NCI-H2029 (cell line): ENCODE data around the gene RFNG.

Experiments
- DNase-seq: peaks from one replicate; lab custom pipeline; 2025; lab: John Stamatoyannopoulos, UW

The RFNG gene

GRCh38 chr17:82058230-82058854, 6.7 kb upstream of the RFNG start:
- DNase-seq = no peak

- DNase-seq = no peak
Observed at GRCh38 chr17:82056729-82057621, 5.4 kb upstream of the RFNG start.

DNA sequence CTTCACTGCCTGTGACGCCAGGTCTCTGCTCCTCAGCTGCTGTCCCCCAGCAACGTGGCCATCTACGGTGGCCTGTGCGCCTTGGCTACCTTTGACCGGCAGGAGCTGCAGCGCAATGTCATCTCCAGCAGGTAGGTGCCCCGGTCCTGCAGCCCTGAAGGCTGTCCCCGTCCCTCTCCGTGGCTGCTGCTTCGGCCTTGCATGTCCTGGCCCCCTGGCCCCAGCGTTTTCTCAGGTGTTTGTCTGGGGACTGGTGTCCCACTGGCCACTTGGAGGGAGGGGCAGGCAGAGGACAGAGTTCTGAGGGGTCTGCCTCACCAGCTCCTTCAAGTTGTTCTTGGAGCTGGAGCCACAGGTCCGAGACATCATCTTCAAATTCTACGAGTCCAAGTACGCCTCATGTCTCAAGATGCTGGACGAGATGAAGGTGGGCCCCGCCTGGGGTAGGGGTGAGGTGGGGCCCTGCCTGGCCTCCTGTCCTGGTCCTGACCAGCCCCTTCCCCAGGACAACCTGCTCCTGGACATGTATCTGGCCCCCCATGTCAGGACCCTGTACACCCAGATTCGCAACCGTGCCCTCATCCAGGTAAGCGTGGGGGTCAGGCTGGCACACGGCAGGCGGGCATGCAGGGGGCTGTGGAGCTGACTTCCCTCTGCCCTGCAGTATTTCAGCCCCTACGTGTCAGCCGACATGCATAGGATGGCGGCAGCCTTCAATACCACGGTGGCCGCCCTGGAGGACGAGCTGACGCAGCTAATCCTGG, 4.5 kb upstream of the RFNG start:
- DNase-seq = no peak

DNA sequence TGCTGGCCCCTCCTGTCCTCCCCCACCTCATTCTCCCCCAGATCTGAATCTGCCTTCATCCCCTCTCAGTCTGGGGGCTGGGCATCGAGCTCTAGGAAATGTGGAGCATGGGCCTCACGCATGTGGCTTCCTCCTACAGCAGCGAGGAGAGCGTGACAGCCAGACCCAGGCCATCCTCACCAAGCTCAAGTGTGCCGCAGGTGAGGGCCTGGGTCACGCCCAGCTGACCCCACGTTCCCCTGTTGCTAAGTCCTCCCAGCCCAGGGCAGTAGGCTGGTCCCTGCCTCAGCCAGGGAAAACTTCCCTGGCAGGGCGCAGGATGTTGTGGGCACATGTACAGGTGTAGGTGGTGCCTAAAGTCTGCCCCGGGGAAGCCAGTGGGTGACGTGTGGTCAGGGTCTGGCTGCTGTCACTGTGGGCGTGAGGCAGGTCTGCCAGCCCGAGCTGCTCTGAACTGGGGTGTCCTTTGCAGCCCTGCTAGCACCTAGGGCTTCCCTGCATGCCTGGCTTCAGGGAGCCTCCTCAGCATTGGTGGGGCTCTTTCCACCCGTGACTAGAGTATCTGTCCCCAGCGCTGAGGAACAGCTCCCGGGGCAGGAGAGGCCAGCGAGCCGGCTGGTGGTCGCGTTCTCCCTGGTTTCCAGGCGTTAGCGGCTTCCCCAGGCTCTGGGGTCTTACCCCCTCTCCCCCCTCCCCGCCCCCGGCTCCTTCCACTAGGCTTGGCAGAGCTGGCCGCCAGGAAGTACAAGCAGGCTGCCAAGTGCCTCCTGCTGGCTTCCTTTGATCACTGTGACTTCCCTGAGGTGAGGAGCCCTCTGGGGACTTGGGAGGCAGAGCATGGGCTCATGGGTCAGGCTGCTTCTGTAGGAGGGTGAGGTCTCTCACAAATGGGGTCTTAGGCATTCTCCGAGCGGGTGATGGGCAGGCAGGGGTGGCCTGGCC, 3.7 kb upstream of the RFNG start:
- DNase-seq = no peak

DNA sequence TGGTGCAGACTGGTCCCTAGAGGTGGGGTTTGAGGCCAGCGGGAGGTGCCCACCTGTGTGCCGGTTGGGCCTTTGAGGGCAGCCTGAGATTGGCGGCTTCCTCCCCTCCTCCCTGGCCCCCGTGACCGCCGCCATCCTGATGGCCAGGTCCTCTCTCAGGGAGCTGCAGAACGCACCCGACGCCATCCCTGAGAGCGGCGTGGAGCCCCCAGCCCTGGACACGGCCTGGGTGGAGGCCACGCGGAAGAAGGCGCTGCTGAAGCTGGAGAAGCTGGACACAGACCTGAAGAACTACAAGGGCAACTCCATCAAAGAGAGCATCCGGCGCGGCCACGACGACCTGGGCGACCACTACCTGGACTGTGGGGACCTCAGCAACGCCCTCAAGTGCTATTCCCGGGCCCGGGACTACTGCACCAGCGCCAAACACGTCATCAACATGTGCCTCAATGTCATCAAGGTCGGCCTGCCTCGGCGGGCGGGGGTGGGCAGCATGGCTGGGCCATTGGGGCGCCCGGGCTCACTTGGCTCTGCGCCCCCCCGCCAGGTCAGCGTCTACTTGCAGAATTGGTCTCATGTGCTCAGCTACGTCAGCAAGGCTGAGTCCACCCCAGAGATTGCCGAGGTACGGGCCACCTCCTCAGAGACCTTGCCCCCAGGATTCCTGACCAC, 2.9 kb upstream of the RFNG start:
- no peak for DNase-seq

- DNase-seq = no peak
Observed at GRCh38 chr17:82053556-82054263, 2.1 kb upstream of the RFNG start.

- no peak for DNase-seq
Observed at GRCh38 chr17:82053130-82053529, 1.5 kb upstream of the RFNG start.

- DNase-seq = no peak
Observed at GRCh38 chr17:82052638-82053059, 1.0 kb upstream of the RFNG start.

- DNase-seq = no peak
Observed at GRCh38 chr17:82050761-82051641, 610 bp downstream of the RFNG start.

GRCh38 chr17:82050152-82050760, 1.4 kb downstream of the RFNG start:
- DNase-seq = no peak

DNA sequence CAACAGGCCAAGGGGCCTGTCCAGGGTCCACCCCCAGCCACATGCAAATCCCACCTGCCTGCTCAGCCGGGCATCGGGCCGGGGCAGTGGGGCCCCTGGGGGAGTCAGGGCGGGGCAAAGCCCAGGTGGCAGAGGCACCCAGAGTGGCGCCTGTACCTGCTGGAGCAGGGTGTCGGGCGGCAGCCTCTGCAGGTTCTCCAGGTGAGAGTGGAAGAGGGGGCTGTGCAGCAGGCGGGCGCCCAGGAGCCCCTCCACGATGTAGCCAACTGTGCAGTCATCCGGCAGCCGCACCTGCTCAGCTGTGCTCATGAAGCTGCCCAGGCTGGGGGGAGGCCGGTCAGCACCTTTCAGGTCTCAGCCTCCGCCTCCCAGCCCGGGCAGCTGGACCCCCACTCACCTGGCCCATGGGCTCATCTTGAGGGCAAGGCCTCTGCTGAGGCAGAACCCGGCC, 2.1 kb downstream of the RFNG start:
- DNase-seq = no peak

DNA sequence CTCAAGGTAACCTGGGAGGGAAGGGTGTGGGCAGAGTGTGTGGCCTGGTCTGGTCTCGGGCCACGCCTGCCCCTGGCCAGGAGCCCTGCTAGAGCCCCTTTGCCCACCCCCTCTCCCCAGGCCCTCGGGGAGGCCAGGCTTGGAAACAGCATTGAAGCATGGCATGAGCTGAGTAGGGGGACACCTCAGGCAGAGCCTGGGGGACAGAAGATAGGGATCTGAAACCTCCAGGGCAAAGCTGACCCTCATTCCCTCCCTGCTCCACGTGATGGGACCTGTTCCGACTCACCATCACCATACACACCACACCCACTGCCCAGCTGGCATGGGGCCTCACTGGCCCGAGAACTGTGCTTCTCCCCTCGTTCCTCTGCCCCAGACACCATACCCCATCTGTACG, 2.5 kb downstream of the RFNG start:
- no peak for DNase-seq

- no peak for DNase-seq
Observed at GRCh38 chr17:82048571-82048971, 3.0 kb downstream of the RFNG start.

- DNase-seq = no peak
Observed at GRCh38 chr17:82047914-82048570, 3.6 kb downstream of the RFNG start.

DNA sequence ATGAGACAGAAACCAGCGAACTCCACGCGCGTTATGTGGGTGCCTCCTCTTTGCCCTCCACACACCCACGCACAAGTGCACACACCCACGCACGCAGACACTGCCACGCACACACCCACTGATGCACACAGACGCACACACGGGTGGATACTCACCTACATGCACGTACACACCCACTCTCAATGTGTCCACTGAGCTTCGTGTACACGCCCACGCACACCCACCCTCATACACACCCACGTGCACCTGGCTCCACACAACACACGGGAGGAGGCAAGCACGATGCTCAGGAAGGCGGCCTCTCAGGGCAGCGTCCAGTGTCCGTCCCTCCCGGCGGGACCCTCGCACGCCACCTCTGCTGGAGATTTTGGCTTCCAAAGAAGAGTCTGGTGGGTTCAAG, 4.2 kb downstream of the RFNG start:
- no peak for DNase-seq

GRCh38 chr17:82046903-82047302, 4.7 kb downstream of the RFNG start:
- DNase-seq = no peak

DNA sequence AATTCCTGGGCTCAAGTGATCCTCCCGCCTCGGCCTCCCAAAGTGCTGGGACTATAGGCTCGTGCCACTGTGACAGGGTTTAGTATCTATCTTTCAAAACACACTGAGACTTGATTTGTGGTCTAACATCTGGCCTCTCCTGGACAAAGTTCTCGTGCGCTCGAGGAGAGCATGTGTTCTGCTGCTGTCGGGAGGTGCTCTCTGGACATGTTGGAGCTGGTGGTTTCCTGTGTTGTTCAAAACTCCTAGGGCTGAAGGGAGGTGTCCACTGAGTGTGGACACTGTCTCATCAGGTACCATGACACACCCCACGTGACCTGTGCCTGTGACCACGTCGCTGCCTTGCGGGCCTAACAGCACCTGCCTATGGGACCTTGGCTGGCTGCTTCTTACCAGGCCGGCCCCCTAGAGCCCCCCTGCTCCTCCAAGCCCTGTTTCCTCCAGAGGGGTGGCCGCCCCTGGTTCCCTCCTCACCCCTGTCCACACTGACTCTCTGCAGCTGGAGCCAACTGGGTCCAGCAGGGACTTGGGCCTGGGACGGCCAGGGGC, 5.6 kb downstream of the RFNG start:
- no peak for DNase-seq

DNA sequence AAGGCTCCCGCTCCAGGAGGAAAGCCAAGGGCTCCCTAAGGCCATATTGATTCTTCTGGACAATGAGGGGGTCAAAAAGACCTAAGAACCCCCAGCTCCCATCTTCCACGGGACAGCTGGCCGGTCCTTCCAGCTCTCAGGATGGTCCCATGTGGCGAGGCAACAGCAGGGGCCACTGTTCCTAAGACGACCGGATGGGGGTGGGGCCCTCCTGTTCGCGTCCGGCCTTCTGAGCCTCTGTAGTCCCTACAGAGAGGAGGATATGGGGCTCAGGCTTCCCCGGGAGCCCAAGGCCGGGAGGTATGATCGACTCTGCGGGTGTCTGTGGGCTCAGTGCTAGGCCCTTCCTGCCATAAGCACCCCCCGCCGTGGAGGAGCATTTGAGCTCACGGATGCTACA, 8.1 kb downstream of the RFNG start:
- no peak for DNase-seq
